Measurements from ENCODE around the gene CSF1.

Gene CSF1

GRCh38 chr1:109883248-109883955 lies 27.2 kb upstream of the CSF1 start:
- no peak for DNase-seq (ENCODE audit: low read depth)

DNA sequence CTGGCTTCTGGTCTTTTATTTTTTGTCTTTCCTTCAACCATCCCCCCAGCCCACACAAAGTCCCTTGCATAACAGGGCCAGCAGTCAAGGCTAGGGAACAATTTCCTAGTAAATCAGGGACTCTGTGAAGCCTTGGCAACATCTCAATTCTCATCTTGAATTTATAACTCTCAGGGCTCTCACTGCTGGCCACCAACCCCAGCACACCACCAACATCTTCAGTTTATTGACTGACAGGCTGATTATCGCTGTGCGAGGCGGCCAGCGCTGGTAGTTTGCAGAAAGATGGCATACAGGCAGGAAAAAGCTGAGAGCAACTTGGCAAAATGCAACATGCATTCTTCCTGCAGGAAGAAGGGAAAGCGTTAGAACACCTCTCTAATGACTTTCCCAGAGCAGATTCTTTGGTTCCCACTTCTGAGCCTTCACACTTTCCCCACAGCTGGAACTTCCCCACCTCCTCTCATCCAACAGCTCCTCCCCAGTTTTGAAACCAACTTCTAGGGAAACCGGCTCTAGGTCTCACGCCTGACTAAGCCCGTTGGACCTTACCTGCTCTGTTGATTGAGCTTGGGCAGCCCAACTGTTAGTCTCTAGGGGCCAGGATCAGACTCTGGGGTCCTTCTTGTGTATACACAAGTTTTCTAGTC lies 26.3 kb upstream of the CSF1 start:
- no peak for DNase-seq (ENCODE audit: low read depth)

GRCh38 chr1:109885589-109885988 lies 25.1 kb upstream of the CSF1 start:
- no peak for DNase-seq (ENCODE audit: low read depth)

GRCh38 chr1:109886827-109887226 lies 23.8 kb upstream of the CSF1 start:
- DNase-seq (ENCODE audit: low read depth), result no peak

DNA sequence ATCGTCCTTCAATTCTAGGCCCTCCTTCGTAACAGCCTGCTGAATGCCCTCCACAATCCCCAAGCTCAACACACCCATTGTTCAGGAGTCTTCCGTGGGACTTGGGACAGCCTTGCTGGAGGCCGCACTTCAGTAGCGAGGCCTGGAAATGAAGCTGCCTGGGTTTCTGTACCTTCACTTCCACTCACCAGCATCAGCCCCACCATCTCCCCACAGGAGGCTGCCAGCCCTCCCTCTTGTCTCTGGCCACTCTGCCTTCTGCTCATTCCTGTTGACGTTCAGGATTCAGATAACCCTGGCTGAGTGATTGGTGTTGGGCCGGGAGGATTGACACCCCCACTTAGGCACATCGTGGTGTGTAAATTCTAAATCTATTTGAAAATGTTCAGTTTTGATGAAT lies 23.4 kb upstream of the CSF1 start:
- no peak for DNase-seq (ENCODE audit: low read depth)

DNA sequence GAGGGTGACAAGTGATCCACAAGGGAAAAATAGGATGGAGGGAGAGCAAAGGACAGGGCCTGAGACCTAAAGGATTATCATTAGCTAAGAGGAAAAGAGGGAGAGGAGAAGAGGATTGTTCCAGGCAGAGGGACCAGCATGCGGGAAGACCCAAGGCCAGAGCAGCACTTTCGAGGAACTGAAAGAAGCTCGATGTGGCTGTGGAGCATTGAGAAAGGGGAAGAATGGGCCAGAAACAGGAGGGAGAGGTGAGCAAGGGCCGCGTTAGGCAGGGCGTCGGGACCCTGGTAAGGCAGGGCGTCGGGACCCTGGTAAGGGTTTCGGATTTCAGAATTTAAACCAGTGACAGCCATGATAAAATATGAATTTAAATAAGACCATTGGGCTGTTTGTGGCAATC lies 22.8 kb upstream of the CSF1 start:
- DNase-seq (ENCODE audit: low read depth), result no peak

DNA sequence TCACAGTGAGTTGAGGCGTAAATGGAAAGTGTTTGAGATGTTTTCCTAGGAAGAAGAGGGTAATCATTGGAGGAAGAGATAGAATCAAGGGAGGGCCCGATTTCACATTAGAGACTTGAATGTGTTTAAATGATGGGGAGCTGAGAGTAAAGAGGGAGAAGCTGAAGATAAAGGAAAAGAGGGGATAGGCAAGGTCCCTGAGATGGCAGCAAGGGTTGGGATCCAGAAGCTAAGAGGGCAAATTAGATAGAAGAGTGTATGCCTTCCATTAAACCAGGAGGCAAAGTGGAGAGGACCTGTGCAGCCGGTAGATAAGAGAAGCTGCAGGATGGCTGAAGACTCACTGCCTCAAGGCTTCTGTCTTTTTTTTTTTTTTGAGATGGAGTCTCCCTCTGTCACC lies 21.6 kb upstream of the CSF1 start:
- DNase-seq (ENCODE audit: low read depth), result no peak

DNA sequence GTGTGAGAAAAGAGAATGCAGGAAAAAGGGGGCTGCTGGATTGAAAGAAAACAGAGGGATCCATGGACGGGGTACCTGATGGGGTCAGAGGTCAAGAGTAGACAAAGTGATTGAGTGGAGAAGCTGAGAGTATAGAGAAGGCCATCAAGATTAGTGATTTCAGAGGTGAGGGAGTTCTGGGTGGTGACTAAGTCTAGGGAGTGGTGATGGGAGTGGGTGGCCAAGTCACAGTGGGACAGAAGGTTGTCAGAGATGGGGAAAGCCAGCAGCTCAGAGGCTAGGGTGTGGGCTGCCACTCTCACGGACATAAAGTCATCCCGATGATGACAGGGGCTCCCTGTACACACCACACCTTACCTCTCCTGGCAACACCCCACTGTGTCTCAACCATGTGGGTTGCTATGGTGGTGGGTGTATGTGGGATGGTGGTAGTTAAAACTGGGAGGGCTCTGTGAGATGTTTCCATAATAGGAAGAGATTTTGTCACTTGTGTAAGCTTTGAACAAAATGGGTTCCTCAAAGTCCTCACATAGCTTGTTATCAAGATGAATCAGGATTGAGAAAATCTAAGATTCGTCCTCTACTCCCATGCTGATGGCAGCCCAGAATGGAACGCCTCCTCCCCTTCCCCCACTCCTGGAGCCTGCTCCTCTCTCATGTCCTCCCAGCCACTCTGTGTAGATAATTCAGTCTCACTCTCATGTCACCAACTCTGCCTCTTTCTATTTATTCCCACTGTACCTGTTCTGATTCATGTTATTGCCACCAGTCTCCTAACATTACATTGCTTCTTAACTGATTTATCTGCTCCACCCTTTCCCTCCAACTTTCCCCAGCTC lies 20.3 kb upstream of the CSF1 start:
- no peak for DNase-seq (ENCODE audit: low read depth)

DNA sequence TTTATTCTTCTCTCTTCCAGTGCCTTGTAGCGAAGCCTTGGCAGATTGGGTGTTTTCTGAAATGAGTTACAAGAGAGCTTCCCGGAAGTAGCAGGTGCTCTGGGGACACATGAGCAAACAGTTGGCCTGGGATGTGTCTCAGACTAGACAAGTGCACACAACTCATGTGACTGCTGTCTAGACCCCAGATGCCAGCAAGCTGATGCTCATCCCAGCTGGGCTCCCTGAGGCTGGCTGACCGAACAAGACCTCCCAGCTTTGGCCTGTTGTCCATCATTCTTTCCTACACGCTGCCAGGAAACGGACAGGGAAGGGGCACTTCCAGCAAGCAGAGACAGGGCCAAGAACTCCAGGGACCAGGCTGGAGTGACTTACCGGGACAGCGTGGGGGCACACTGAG lies 18.7 kb upstream of the CSF1 start:
- no peak for DNase-seq (ENCODE audit: low read depth)

DNA sequence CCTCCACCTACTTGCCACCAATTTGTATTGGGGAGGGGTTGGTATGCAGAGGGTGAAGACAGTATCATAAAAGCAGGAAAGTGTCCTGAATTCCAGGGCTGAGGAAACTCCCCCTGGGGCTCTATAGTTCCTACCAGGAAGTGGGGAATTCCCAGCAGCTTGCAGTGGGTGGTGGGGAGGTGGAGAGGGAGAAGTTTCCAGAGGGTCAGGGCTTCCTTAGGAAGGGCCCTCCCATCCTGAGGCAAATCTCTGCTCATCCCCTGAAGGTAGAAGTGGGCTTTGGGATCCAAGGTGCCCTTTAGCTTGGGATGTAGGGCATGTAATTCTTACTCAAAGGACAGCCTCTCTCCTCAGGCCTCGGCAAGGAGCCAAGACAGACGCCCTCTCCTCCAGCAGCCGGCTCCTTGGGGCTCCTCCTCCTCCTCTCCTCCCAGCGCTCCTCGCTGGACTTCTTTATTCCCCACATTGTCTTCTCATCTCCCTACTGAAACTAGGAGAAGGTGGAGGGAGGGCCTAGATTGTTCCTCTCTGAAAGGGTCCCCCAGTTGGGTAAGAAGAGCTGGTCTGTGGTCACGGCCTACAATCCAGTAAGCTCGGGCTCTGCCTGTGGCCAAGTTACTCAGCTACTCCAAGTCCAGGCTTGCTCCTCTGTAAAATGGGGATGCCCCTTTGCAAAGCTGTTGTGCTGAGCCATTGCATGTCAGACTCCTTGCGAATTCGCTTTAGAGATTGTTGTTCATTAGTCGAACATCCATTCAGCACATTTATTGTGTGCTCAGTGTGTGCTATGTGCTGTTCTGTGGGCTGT lies 17.9 kb upstream of the CSF1 start:
- no peak for DNase-seq (ENCODE audit: low read depth)

- DNase-seq (ENCODE audit: low read depth), result no peak
These were observed 17.0 kb upstream of the CSF1 start for GRCh38 chr1:109893532-109894171.

DNA sequence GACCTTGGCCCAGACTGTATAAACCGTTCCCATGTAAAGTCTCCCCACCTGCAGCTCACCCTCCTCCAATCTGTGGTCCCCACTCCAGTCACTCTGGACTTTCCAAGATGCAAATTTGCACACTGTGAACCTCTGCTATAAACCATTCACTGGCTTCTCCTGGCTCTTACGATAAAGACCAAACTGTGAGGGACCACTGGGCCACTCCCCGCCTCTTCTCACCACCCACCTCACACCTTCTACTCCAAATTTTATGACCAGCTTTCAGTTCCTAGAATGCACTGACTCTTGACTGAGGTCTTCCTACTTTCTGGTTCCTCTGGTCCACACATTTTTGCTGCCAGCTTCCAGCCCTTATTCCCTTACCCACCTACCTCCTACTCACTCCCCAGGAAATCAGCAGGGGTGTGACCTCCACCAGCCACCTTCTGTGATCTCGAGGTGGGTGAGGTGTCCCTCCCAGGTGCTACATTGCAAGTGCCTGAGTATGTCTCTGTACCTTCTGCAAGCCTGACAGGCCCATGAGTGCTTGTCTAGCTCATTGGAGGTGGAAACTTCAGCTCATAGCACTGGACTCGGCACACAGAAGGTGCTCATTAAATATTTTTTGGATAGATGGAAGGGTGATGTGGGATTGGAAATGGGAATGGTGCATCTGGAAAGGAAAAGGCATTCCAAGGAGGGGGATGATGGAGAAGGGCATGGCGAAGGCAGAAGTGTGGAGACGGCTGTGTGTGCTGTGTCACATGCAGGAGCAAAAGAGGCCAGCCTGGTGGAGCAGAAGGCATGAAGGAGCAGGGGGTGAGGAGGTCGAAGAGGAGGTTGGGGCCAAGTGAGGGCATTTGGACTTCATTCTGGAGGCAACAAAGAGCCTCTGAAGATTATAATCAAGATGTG lies 15.6 kb upstream of the CSF1 start:
- no peak for DNase-seq (ENCODE audit: low read depth)

- DNase-seq (ENCODE audit: low read depth), result peak; percentile 29
These were observed 14.7 kb upstream of the CSF1 start for GRCh38 chr1:109895720-109896504.

DNA sequence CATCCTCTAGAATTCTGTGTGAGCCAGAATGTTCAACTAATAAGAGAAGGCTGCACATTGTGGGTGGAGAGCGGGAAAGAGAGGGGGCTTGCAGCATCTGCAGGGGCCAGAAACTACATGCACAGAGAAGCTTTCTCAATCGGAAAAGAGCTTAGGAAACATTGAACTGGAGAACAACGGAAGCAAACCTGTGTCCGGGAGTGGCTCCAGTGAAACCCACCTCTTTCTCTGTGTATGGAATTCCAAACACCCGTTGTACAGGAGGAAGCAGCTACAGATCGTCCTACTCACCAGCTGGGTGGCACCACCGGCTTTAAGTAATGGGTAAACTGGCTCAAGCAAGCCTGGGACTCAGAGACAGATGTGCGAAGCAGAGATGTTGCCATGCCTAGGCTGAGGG lies 14.0 kb upstream of the CSF1 start:
- no peak for DNase-seq (ENCODE audit: low read depth)

GRCh38 chr1:109897259-109897955 lies 13.2 kb upstream of the CSF1 start:
- no peak for DNase-seq (ENCODE audit: low read depth)

- no peak for DNase-seq (ENCODE audit: low read depth)
These were observed 11.8 kb upstream of the CSF1 start for GRCh38 chr1:109898842-109899241.

DNA sequence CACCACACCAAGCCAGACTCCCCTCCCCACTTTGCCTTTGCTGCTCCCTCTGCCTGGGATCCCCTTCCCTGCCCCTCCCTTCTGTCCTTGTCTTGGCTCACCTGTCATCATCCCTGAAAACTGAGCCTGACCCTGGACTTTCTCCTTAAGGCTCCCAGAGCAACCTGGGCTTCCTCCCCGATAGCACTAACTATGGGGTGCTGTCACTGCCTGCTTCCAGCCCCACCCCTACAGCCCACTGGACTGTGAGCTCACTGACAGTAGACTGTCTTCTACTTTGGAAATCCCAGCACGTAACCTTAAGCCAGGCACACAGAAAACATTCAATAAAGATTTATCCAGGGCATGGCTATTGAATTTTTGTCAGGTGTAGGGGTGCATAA lies 9.5 kb upstream of the CSF1 start:
- no peak for DNase-seq (ENCODE audit: low read depth)

GRCh38 chr1:109901524-109902145 lies 9.0 kb upstream of the CSF1 start:
- DNase-seq (ENCODE audit: low read depth), result no peak
